Colonic mucosa (tissue), 4 donors: ENCODE measurements around the gene PTK7. TPM values are rescaled to one million over a fixed set of nuclear protein-coding genes. Genes with fewer than 3 reads are reported as not detected.

Experiments
- DNase-seq: peaks from one replicate; pipeline ENCODE4 v3.0.0-alpha.2; 2020
- H3K27ac ChIP-seq: fragments of 200-600 bp; one replicate; pipeline ENCODE4 v1.8.0; 2021
- H3K27me3 ChIP-seq: fragments of 200-600 bp; one replicate; pipeline ENCODE4 v1.8.0; 2021
- H3K36me3 ChIP-seq: fragments of 200-600 bp; one replicate; pipeline ENCODE4 v1.8.0; 2021
- H3K4me1 ChIP-seq: fragments of 200-600 bp; one replicate; pipeline ENCODE4 v1.8.0; 2021; ENCODE audit warnings: mild to moderate bottlenecking
- H3K4me3 ChIP-seq: fragments of 200-600 bp; one replicate; pipeline ENCODE4 v1.8.0; 2021
- H3K9ac ChIP-seq, 2 donors: one replicate each; pipeline ENCODE4 v1.7.0; 2013; ENCODE audit warnings: control low read depth in 2 of 2, low read depth in 2 of 2, low read length in 2 of 2
- H3K9me3 ChIP-seq: fragments of 200-600 bp; one replicate; pipeline ENCODE4 v1.8.0; 2021
- CTCF ChIP-seq: fragments of 200-600 bp; IDR thresholded peaks from one replicate; pipeline ENCODE4 v1.8.0; 2022; ENCODE audit warnings: antibody characterized with exemption, mild to moderate bottlenecking
- intact Hi-C: fragments of 100-400 bp; cut with DNase I; formaldehyde crosslinking; loops from one replicate; pipeline ENCODE4 v1.14.1; 2022
- total RNA-seq, 2 donors: library from RNA; stranded (reverse); fragmentation: NEBNext Ultra II Directional in 1 of 2; extraction: Animal tissue kit (Norgen Biotek cat#: 25700) in 1 of 2; gene quantifications; one replicate each; pipeline ENCODE4 v1.2.1, GENCODE V29; 2021
- donor health status: healthy.
- donor health status: DM: no; HTN: no; CAD: no.
- donor health status: DM: no; HTN: no; CAD: no.

PTK7 gene
- total RNA-seq, 2 donors from 2014 or later: 15.1 to 15.9 TPM

- no peaks in the 10 kb centered on the region for H3K9me3 ChIP-seq
- no peaks in the 10 kb centered on the region for H3K4me1 ChIP-seq
- no peak for DNase-seq
- TF ChIP-seq CTCF: no peak
- no peak overlapping the region for H3K9ac ChIP-seq
- H3K4me3 ChIP-seq: no peak overlapping the region
- H3K27ac ChIP-seq: no peak overlapping the region
- no peaks in the 10 kb centered on the region for H3K36me3 ChIP-seq
- no peaks in the 10 kb centered on the region for H3K27me3 ChIP-seq
- intact Hi-C loops: no loop called here
Measured at GRCh38 chr6:43082806-43083655, 6.9 kb downstream of the PTK7 start.

- Histone ChIP-seq H3K4me1 (no peaks in the 10 kb centered on the region), H3K4me3 (no peak overlapping the region), H3K27ac (no peak overlapping the region), H3K9ac (no peak overlapping the region), H3K36me3 (no peaks in the 10 kb centered on the region), H3K27me3 (no peaks in the 10 kb centered on the region), H3K9me3 (no peaks in the 10 kb centered on the region)
- no peak for TF ChIP-seq CTCF
- no peak for DNase-seq
- intact Hi-C loops: no loop called here
Measured at GRCh38 chr6:43086022-43086658, 10.0 kb downstream of the PTK7 start.

- intact Hi-C loops: no loop called here
- Histone ChIP-seq H3K9me3 (no peaks in the 10 kb centered on the region), H3K9ac (no peak overlapping the region), H3K27ac (no peak overlapping the region), H3K36me3 (no peaks in the 10 kb centered on the region), H3K4me1 (no peaks in the 10 kb centered on the region), H3K4me3 (no peak overlapping the region), H3K27me3 (no peaks in the 10 kb centered on the region)
- no peak for DNase-seq
- no peak for TF ChIP-seq CTCF
Measured at GRCh38 chr6:43088654-43089056, 12.5 kb downstream of the PTK7 start.

GRCh38 chr6:43089467-43089866 lies 13.4 kb downstream of the PTK7 start:
- Histone ChIP-seq H3K9ac (no peak overlapping the region), H3K27ac (no peak overlapping the region), H3K4me3 (no peak overlapping the region), H3K9me3 (no peaks in the 10 kb centered on the region), H3K27me3 (no peaks in the 10 kb centered on the region), H3K36me3 (no peaks in the 10 kb centered on the region), H3K4me1 (no peaks in the 10 kb centered on the region)
- no peak for TF ChIP-seq CTCF
- DNase-seq: no peak
- intact Hi-C loops: no loop called here

GRCh38 chr6:43089874-43090558 lies 13.9 kb downstream of the PTK7 start:
- intact Hi-C loops: no loop called here
- H3K9ac ChIP-seq: peak overlapping the region in 1 of 2 donors; percentile 6
- no peak overlapping the region for H3K4me3 ChIP-seq
- no peaks in the 10 kb centered on the region for H3K9me3 ChIP-seq
- TF ChIP-seq CTCF: no peak
- H3K4me1 ChIP-seq: no peaks in the 10 kb centered on the region
- H3K27me3 ChIP-seq: no peaks in the 10 kb centered on the region
- H3K27ac ChIP-seq: no peak overlapping the region
- no peaks in the 10 kb centered on the region for H3K36me3 ChIP-seq
- no peak for DNase-seq
